OCI-LY3 (cell line): ENCODE measurements around the gene SND1.

ENCODE experiments used
- CTCF ChIP-seq: fragments of 200-600, 300-600 bp; sonication (generic); IDR thresholded peaks from 2 replicates; pipeline ENCODE4 v1.5.1; 2014; ENCODE audit warnings: antibody characterized with exemption, low read length, low read depth
- EZH2phosphoT487 ChIP-seq: fragments of 200-600 bp; shearing (Covaris generic); IDR thresholded peaks from 2 replicates; pipeline ENCODE4 v1.6.1; 2018; ENCODE audit warnings: antibody characterized with exemption, mixed run types, low read depth

- TF ChIP-seq CTCF (no peak), EZH2phosphoT487 (no peak)
Observed at GRCh38 chr7:127907110-127908040, 255.4 kb downstream of the SND1 start.
